Measurements from ENCODE around the gene METTL8. TPM values are rescaled to one million over a fixed set of nuclear protein-coding genes. Genes with fewer than 3 reads are reported as not detected.

METTL8 gene
- total RNA-seq, 2 donors from 2014 or later: 19.5 to 27.7 TPM

DNA sequence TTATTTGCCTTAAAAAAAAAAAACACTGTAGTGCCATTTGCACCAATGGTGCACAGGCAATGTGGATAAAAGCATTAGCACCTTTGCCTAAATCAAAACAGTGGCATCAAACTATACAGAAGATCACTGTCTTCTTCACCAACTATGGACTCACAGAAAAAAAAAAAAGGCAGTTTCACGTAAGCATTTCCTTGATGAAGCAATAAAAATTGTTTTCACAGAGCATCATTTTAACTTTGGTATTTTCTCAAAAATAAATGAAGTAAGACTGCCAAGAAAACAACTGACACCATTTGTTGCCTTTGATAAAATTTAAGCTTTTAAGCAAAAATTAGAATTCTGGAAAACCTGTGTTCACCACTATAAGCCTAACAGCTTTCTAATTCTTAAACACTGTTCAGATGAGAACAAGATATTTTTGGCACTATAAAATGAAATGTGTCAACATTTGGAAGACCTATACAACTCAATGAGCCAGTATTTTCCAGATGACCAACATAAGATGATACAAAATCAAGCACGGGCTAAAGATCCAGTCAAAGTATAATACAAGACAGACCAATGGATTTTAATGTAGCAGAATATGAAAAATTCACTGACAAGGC, 21.1 kb downstream of the METTL8 start:
- Mint-ChIP-seq H3K4me3 (no peak overlapping the region), H3K27ac (no peak overlapping the region), H3K9me3 (no peaks in the 10 kb centered on the region), H3K27me3 (no peaks in the 10 kb centered on the region), H3K4me1 (peaks cover 17% of the 10 kb centered on the region), H3K36me3 (ENCODE audit: low read depth) (no peaks in the 10 kb centered on the region)
- ATAC-seq (replicated peaks): no peak

DNA sequence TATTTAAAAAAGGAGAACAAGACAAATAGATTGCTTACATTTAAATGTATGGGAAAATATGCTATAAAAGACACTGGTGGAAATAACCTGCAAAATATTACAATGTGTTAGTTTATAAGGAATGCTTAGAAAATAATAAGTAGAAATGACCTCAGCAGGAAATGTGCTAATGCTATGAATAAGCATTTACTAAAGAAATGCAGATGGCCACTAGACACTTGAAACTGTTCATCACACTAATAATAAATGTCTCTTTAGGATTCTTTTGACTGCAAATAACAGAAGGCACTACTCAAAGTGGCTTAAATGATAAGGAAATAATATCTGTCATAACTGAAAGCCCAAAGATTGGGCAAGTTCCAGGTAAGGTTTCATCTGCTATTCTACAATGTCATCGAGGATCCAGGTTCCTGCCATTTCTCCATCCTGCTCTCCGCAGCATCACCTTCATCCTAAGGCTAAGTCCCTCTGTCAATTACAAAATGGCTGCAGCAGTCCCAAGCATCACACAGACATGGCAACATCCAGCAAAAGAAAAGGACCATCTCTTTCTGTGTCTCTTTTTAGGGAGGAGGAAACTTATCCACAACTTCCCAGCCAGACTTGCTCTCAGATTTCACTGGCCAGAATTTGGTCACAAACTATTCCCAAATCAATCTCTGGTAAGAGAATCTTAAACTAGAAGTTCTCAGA, 21.9 kb downstream of the METTL8 start:
- Mint-ChIP-seq H3K27ac (no peak overlapping the region), H3K9me3 (no peaks in the 10 kb centered on the region), H3K27me3 (no peaks in the 10 kb centered on the region), H3K36me3 (ENCODE audit: low read depth) (no peaks in the 10 kb centered on the region), H3K4me3 (no peak overlapping the region), H3K4me1 (peaks cover 21% of the 10 kb centered on the region)
- no peak for ATAC-seq (replicated peaks)

DNA sequence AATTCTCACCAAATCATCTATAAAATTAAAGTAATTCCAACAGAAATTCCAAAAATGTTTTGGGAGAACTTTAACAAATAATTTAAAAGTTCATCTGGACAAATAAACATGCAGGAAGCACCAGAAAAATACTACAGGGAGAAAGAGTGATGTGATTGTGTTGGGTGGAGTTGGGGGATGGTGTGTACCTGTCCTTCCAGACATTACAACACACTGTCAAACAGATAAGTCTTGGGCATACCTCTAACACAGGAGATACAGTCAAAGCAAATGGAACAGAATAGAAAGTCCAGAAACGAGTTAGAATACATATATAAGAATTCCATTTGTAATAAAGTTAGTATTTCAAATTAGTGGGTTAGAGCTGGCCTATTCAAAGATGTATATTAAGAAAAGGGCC, 22.6 kb downstream of the METTL8 start:
- Mint-ChIP-seq H3K27me3 (no peaks in the 10 kb centered on the region), H3K9me3 (no peaks in the 10 kb centered on the region), H3K27ac (no peak overlapping the region), H3K4me1 (peaks cover 20% of the 10 kb centered on the region), H3K36me3 (ENCODE audit: low read depth) (no peaks in the 10 kb centered on the region), H3K4me3 (no peak overlapping the region)
- ATAC-seq (replicated peaks): no peak

GRCh38 chr2:171410624-171411023, 23.2 kb downstream of the METTL8 start:
- Mint-ChIP-seq H3K27me3 (no peaks in the 10 kb centered on the region), H3K36me3 (ENCODE audit: low read depth) (no peaks in the 10 kb centered on the region), H3K9me3 (no peaks in the 10 kb centered on the region), H3K27ac (peak overlapping the region; percentile 49), H3K4me1 (peaks cover 19% of the 10 kb centered on the region), H3K4me3 (no peak overlapping the region)
- ATAC-seq (replicated peaks): no peak

- Mint-ChIP-seq H3K36me3 (ENCODE audit: low read depth) (no peaks in the 10 kb centered on the region), H3K27ac (peak overlapping the region; percentile 49), H3K9me3 (peaks cover under 1% of the 10 kb centered on the region), H3K27me3 (no peaks in the 10 kb centered on the region), H3K4me1 (peaks cover 24% of the 10 kb centered on the region), H3K4me3 (no peak overlapping the region)
- no peak for ATAC-seq (replicated peaks)
Measured at GRCh38 chr2:171410101-171410500, 23.7 kb downstream of the METTL8 start.

DNA sequence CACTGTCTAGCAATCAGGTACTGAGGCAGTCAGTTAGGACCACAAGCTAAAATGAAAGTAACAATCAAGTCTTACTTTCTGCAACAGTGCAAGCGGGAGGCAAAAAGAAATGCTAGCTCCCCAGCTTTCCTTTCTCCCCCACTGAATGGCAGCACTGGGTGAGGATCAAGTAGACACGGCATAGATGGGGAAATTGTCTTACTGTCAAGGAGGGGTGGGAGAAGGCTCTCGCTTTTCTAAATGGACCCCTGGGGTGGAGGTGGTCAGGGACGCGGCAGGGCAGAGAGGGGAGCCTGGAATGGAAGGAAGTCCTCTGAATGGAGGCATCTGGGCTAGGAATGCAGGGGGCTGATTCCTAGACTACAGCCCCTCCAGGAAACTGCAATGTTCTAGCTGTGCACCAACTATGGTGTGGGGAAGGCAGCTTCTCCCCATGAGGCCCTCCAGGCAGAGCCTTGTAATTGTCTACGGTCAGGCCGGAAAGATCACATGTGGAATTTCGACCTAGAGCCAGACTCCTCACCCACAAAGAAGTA, 24.3 kb downstream of the METTL8 start:
- ATAC-seq (replicated peaks): no peak
- Mint-ChIP-seq H3K4me3 (peak overlapping the region; percentile 65), H3K27ac (peak overlapping the region; percentile 53), H3K4me1 (peaks cover 30% of the 10 kb centered on the region), H3K9me3 (peaks cover 5% of the 10 kb centered on the region), H3K27me3 (no peaks in the 10 kb centered on the region), H3K36me3 (ENCODE audit: low read depth) (no peaks in the 10 kb centered on the region)

DNA sequence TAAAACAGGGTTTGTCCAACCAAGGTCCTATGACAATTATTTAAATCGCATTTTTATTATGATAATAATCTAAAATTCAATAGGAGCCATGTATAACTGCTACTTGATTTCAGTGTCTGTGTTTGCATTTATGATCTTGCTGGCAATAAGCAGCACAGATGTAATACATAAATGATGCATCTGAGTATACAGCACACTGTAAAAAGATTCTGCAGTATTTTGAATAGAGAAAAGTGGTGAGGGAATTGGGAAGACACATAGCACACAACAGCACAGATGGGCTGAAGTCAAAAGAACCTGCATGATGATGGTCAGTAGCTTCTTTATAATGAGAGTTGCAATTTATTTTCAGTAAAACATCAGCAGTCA, 26.1 kb downstream of the METTL8 start:
- Mint-ChIP-seq H3K27ac (peak overlapping the region; percentile 8), H3K27me3 (no peaks in the 10 kb centered on the region), H3K36me3 (ENCODE audit: low read depth) (no peaks in the 10 kb centered on the region), H3K4me1 (peaks cover 42% of the 10 kb centered on the region), H3K9me3 (peaks cover 5% of the 10 kb centered on the region), H3K4me3 (no peak overlapping the region)
- no peak for ATAC-seq (replicated peaks)

DNA sequence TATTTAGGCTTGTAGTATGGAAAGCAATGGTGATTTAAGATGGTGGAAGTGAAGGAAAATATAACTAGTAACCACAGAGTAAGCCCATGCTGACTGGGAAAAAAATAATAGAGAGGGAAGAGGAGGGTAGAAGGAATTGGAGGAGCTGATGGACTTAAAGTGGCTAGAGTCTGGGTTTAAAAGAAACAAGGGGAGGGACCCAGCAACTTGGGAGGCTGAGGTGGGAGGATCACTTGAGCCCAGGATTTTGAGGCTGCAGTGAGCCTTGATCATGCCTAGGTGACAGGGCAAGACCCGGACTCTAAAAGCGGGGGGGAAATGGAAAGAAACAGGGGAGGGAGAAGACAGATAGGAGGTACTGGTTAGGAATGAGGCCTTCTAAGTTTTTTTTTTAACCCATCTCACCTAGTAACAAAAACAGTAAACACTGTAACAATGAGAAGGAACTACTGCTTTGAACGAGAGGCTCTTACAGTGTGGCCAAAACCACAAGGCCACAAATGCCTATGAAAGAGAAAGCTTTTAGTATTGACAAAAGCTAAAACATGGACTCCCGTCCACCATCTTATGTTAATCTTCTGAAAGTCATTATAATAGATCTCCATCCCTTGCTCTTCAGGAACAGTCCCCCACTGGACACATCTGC, 26.6 kb downstream of the METTL8 start:
- Mint-ChIP-seq H3K4me3 (no peak overlapping the region), H3K27me3 (no peaks in the 10 kb centered on the region), H3K9me3 (peaks cover 5% of the 10 kb centered on the region), H3K27ac (peak overlapping the region; percentile 8), H3K36me3 (ENCODE audit: low read depth) (no peaks in the 10 kb centered on the region), H3K4me1 (peaks cover 42% of the 10 kb centered on the region)
- peak; percentile 46 for ATAC-seq (replicated peaks)

DNA sequence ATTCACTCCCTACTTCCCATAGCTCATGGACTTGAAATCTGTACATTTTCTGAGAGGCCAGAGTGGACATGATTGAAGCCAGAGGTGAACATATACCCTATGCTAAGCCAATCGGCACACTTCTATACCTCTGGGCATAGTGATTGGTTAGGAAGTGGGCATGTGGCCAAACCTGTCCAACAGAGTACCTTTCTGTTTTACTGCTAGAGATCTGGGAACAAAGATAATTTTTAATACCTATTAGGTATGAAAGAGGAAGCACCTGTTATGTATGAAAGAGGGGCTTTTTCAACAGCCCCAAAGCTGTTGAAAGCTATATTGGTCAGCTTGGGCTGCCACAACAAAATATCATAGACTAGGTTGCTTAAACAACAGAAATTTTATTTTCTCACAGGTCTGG, 27.7 kb downstream of the METTL8 start:
- Mint-ChIP-seq H3K27ac (peak overlapping the region; percentile 47), H3K36me3 (ENCODE audit: low read depth) (no peaks in the 10 kb centered on the region), H3K27me3 (no peaks in the 10 kb centered on the region), H3K4me3 (peak overlapping the region; percentile 33), H3K9me3 (peaks cover 11% of the 10 kb centered on the region), H3K4me1 (peaks cover 42% of the 10 kb centered on the region)
- ATAC-seq (replicated peaks): no peak

DNA sequence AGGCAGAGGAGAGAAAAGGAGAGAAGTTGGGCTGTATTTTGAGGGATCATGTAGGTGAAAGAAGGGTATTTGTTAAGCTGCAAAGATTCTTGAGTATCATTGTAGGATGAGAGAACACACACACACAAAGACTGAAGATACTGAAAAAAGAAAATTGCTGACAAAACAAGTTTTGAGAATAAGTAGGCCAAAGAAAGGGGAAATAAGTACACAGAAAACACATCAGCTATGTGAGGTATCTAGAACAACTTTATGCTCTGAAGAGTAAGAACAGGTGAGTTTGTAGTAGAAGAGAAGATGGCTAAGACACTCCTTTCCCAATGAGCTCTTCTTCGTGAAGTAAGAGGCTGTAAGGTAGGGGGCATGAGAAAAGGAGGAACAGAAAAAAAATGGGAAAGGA, 28.2 kb downstream of the METTL8 start:
- Mint-ChIP-seq H3K36me3 (ENCODE audit: low read depth) (no peaks in the 10 kb centered on the region), H3K27me3 (no peaks in the 10 kb centered on the region), H3K4me3 (peak overlapping the region; percentile 33), H3K27ac (peak overlapping the region; percentile 47), H3K9me3 (peaks cover 11% of the 10 kb centered on the region), H3K4me1 (peaks cover 42% of the 10 kb centered on the region)
- ATAC-seq (replicated peaks): no peak

GRCh38 chr2:171404719-171405118, 29.1 kb downstream of the METTL8 start:
- peak overlapping the region; percentile 47 for H3K27ac Mint-ChIP-seq
- H3K9me3 Mint-ChIP-seq: peaks cover 11% of the 10 kb centered on the region
- H3K27me3 Mint-ChIP-seq: no peaks in the 10 kb centered on the region
- H3K36me3 Mint-ChIP-seq (ENCODE audit: low read depth): no peaks in the 10 kb centered on the region
- H3K4me1 Mint-ChIP-seq: peaks cover 47% of the 10 kb centered on the region
- peak overlapping the region; percentile 33 for H3K4me3 Mint-ChIP-seq
- peak; percentile 55 for ATAC-seq (replicated peaks)

GRCh38 chr2:171404261-171404660, 29.5 kb downstream of the METTL8 start:
- Mint-ChIP-seq H3K9me3 (peaks cover 11% of the 10 kb centered on the region), H3K36me3 (ENCODE audit: low read depth) (no peaks in the 10 kb centered on the region), H3K27ac (no peak overlapping the region), H3K4me3 (peak overlapping the region; percentile 26), H3K27me3 (no peaks in the 10 kb centered on the region), H3K4me1 (peaks cover 43% of the 10 kb centered on the region)
- peak; percentile 38 for ATAC-seq (replicated peaks)

- ATAC-seq (replicated peaks): peak; percentile 69
- H3K27me3 Mint-ChIP-seq: no peaks in the 10 kb centered on the region
- peaks cover 47% of the 10 kb centered on the region for H3K4me1 Mint-ChIP-seq
- peak overlapping the region; percentile 38 for H3K4me3 Mint-ChIP-seq
- H3K36me3 Mint-ChIP-seq (ENCODE audit: low read depth): no peaks in the 10 kb centered on the region
- peaks cover 11% of the 10 kb centered on the region for H3K9me3 Mint-ChIP-seq
- peak overlapping the region; percentile 24 for H3K27ac Mint-ChIP-seq
Measured at GRCh38 chr2:171402906-171403580, 30.7 kb downstream of the METTL8 start.

- Mint-ChIP-seq H3K4me3 (no peak overlapping the region), H3K27me3 (no peaks in the 10 kb centered on the region), H3K9me3 (peaks cover 11% of the 10 kb centered on the region), H3K27ac (no peak overlapping the region), H3K36me3 (ENCODE audit: low read depth) (no peaks in the 10 kb centered on the region), H3K4me1 (peaks cover 41% of the 10 kb centered on the region)
- no peak for ATAC-seq (replicated peaks)
Measured at GRCh38 chr2:171401947-171402346, 31.8 kb downstream of the METTL8 start.
